HCT116 (cell line): ENCODE data around the gene LGALS3. TPM values are rescaled to one million over a fixed set of nuclear protein-coding genes. Genes with fewer than 3 reads are reported as not detected.

Experiments used
- ATAC-seq: fragments of 200-7000 bp; cut with Tn5 transposase; 2 replicates; pipeline ENCODE4 v1.9.1; 2020; ENCODE audit warnings: mild to moderate bottlenecking, moderate library complexity
- BruUV-seq: library from RNA; stranded (reverse); fragments of 400-500 nt; replicated peaks from 2 replicates; lab custom pipeline; 2021; lab: Mats Ljungman, UMichigan
- CTCF ChIA-PET: fragments of 300-600 bp; sonication (Branson Sonifier 250); formaldehyde crosslinking; loops from one replicate; lab custom pipeline; 2021; ENCODE audit warnings: antibody characterized with exemption; lab: Charles Lee
- POLR2A ChIA-PET: fragments of 300-600, 350-600 bp; sonication (Branson Sonifier 250); formaldehyde crosslinking; loops from one replicate; lab custom pipeline; 2021; ENCODE audit warnings: antibody characterized with exemption; lab: Charles Lee
- RAD21 ChIA-PET, 2 experiments: fragments of 300-600 bp; sonication (Branson Sonifier 250); formaldehyde crosslinking; loops; one replicate each; lab custom pipeline; 2023; ENCODE audit warnings: low total read pairs in 2 of 2; ENCODE audit not compliant: uncharacterized antibody in 2 of 2, unreplicated experiment in 2 of 2, low non-redundant PET in 1 of 2; lab: Charles Lee
- DNase-seq: peaks from one replicate; pipeline ENCODE4 v3.0.0-alpha.2; 2010; ENCODE audit warnings: low read depth, low spot score
- H2AFZ ChIP-seq: fragments of 200-600 bp; shearing (Covaris generic), sonication (generic); 2 replicates; pipeline ENCODE4 v1.6.1; 2017; ENCODE audit warnings: low read depth, mixed run types, mixed read lengths, antibody characterized with exemption, low read length; ENCODE audit not compliant: poor library complexity, severe bottlenecking
- H3K27ac ChIP-seq: 2 replicates; pipeline ENCODE4 v1.5.1; 2012; ENCODE audit warnings: low read depth, low read length
- H3K27me3 ChIP-seq: fragments of 200-600 bp; sonication (generic); 2 replicates; pipeline ENCODE4 v1.6.1; 2016; ENCODE audit warnings: mixed run types, low read length, mixed read lengths; ENCODE audit not compliant: insufficient read depth
- H3K36me3 ChIP-seq, 2 experiments: fragments of 200-500 bp in 1 of 2; fragments of 200-600 bp in 1 of 2; sonication (Bioruptor generic) in 1 of 2; sonication (generic) in 1 of 2; 2 replicates each; pipeline versions ENCODE4 v1.5.1 to v1.6.1; 2014 to 2016; ENCODE audit warnings: low read length in 2 of 2, inconsistent platforms in 1 of 2, mixed read lengths in 1 of 2, mixed run types in 1 of 2; ENCODE audit not compliant: insufficient read depth in 2 of 2, control insufficient read depth in 1 of 2
- H3K4me1 ChIP-seq, 2 experiments: fragments of 200-600 bp in 1 of 2; sonication (generic) in 1 of 2; 2 replicates each; pipeline versions ENCODE4 v1.5.1 to v1.6.1; 2012 to 2017; ENCODE audit warnings: low read length in 2 of 2, inconsistent platforms in 1 of 2, mild to moderate bottlenecking in 1 of 2, mixed read lengths in 1 of 2, mixed run types in 1 of 2, moderate library complexity in 1 of 2; ENCODE audit not compliant: insufficient read depth in 2 of 2, control insufficient read depth in 1 of 2
- H3K4me2 ChIP-seq: fragments of 200-600 bp; sonication (generic); 2 replicates; pipeline ENCODE4 v1.6.1; 2017; ENCODE audit warnings: mixed run types, low read length, mixed read lengths
- H3K4me3 ChIP-seq, 2 experiments: fragments of 200-600 bp in 1 of 2; sonication (generic) in 1 of 2; replicated peaks in 1 of 2; 2 replicates each; pipeline ENCODE4 v1.5.1; 2011 to 2016; ENCODE audit warnings: low read length in 2 of 2, control low read depth in 1 of 2, low read depth in 1 of 2, mild to moderate bottlenecking in 1 of 2, mixed read lengths in 1 of 2, mixed run types in 1 of 2
- H3K79me2 ChIP-seq: fragments of 200-600 bp; sonication (generic); 2 replicates; pipeline ENCODE4 v1.6.1; 2017; ENCODE audit warnings: mild to moderate bottlenecking, mixed run types, low read length, moderate library complexity, mixed read lengths; ENCODE audit not compliant: insufficient read depth
- H3K9ac ChIP-seq: fragments of 200-600 bp; sonication (generic); 2 replicates; pipeline ENCODE4 v1.6.1; 2016; ENCODE audit warnings: low read length, mixed read lengths
- H3K9me2 ChIP-seq: fragments of 200-600 bp; sonication (generic), shearing (Covaris generic); 2 replicates; pipeline ENCODE4 v1.6.1; 2017; ENCODE audit warnings: mixed run types, mild to moderate bottlenecking, moderate library complexity; ENCODE audit not compliant: insufficient read depth
- H3K9me3 ChIP-seq, 2 experiments: fragments of 200-500 bp in 1 of 2; fragments of 200-600 bp in 1 of 2; sonication (Bioruptor generic) in 1 of 2; sonication (generic) in 1 of 2; 2 replicates each; pipeline ENCODE4 v1.6.1; 2014 to 2017; ENCODE audit warnings: low read length in 2 of 2, mixed read lengths in 2 of 2, inconsistent platforms in 1 of 2, low read depth in 1 of 2, mild to moderate bottlenecking in 1 of 2, mixed run types in 1 of 2, moderate library complexity in 1 of 2; ENCODE audit not compliant: control insufficient read depth in 1 of 2, insufficient read depth in 1 of 2
- H4K20me1 ChIP-seq: fragments of 200-600 bp; sonication (generic), shearing (Covaris generic); 2 replicates; pipeline ENCODE4 v1.6.1; 2017; ENCODE audit warnings: mixed run types, mild to moderate bottlenecking, moderate library complexity; ENCODE audit not compliant: insufficient read depth
- CBX3 ChIP-seq: IDR thresholded peaks from 2 replicates; pipeline ENCODE4 v1.6.1; 2012; ENCODE audit warnings: low read depth
- EGR1 ChIP-seq: IDR thresholded peaks from 2 replicates; pipeline ENCODE4 v1.6.1; 2012; ENCODE audit warnings: low read depth
- POLR2A ChIP-seq: IDR thresholded peaks from 2 replicates; pipeline ENCODE4 v1.7.0; 2011; ENCODE audit warnings: borderline replicate concordance; ENCODE audit not compliant: insufficient read depth, insufficient read length; ENCODE audit errors: extremely low read depth
- SRF ChIP-seq: IDR thresholded peaks from 2 replicates; pipeline ENCODE4 v1.6.1; 2012; ENCODE audit warnings: low read depth
- ZFX ChIP-seq: fragments of 450-650 bp; IDR thresholded peaks from 2 replicates; pipeline ENCODE4 v1.6.1; 2017
- intact Hi-C: fragments of 100-400 bp; cut with micrococcal nuclease; formaldehyde crosslinking; loops from 2 replicates; pipeline ENCODE4 v1.10.0; 2022
- total RNA-seq: library from RNA; stranded (reverse); gene quantifications from one replicate; pipeline ENCODE4 v1.2.1, GENCODE V29; 2021; ENCODE audit not compliant: unreplicated experiment
- TF ChIP-seq, protein P1 (sequence below): IDR thresholded peaks from 2 replicates; pipeline ENCODE4 v1.6.1; 2011; ENCODE audit warnings: mild to moderate bottlenecking, low read length, moderate library complexity; ENCODE audit not compliant: insufficient replicate concordance; ENCODE audit errors: extremely low read depth
- TF ChIP-seq, protein P2 (sequence below): IDR thresholded peaks from 2 replicates; pipeline ENCODE4 v1.6.1; 2012; ENCODE audit warnings: low read depth

Gene LGALS3
- total RNA-seq, 1 experiment from 2014 or later = 86.1 TPM

DNA sequence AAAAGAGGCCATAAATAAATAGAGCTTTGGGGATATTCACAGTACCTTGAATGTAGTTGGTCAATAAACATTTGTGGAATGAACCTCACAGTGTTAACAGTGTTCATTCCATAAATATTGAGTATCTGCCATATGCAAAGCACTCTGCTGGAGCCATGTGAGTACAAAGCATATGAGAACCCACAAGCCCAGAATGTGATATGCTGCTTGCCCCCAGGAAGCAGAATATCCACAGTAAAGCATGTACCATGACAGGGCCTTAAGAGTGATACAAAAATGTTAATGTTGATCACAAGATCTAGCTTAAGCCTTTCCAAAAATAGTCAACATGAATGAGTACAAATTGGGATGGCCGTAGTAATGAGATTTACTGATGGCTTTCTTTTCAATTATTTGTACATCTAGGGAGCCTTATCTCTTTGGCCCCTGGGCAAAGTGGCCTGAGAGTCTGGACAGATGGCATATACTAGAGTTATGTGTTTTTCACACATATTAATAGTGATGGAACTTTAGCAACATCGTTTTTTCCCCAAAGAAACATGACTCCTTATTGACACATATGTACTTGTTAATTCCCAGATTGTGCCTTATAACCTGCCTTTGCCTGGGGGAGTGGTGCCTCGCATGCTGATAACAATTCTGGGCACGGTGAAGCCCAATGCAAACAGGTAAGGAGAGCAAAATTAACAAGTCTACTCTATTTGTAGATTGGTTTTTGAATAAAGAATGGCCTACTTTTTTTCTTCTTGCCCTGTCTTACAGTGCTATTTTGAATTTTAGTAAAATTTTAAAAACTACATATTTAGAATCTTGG lies 10.9 kb downstream of the LGALS3 start:
- no peak overlapping the region for H3K27ac ChIP-seq
- CTCF ChIA-PET = no interaction called here
- no peak overlapping the region for H3K4me3 ChIP-seq
- H2AFZ ChIP-seq = no peak overlapping the region
- BruUV-seq = no TSS peak
- peaks cover 28% of the 10 kb centered on the region for H3K79me2 ChIP-seq
- H3K9ac ChIP-seq = no peak overlapping the region
- RAD21 ChIA-PET = no interaction called here
- peaks cover 34 to 46% of the 10 kb centered on the region in 2 experiments; a peak in 3 of 4 replicates for H3K36me3 ChIP-seq
- ATAC-seq (no peak), DNase-seq (no peak)
- H3K9me2 ChIP-seq = no peaks in the 10 kb centered on the region
- POLR2A ChIA-PET = no interaction called here
- H3K9me3 ChIP-seq = no peaks in the 10 kb centered on the region
- H3K4me2 ChIP-seq = no peak overlapping the region
- intact Hi-C loops = no loop called here
- no peaks in the 10 kb centered on the region for H4K20me1 ChIP-seq
- TF ChIP-seq ZFX (no peak), POLR2A (no peak), EGR1 (no peak), CBX3 (no peak), SRF (no peak)
- TF ChIP-seq, protein P1, sequence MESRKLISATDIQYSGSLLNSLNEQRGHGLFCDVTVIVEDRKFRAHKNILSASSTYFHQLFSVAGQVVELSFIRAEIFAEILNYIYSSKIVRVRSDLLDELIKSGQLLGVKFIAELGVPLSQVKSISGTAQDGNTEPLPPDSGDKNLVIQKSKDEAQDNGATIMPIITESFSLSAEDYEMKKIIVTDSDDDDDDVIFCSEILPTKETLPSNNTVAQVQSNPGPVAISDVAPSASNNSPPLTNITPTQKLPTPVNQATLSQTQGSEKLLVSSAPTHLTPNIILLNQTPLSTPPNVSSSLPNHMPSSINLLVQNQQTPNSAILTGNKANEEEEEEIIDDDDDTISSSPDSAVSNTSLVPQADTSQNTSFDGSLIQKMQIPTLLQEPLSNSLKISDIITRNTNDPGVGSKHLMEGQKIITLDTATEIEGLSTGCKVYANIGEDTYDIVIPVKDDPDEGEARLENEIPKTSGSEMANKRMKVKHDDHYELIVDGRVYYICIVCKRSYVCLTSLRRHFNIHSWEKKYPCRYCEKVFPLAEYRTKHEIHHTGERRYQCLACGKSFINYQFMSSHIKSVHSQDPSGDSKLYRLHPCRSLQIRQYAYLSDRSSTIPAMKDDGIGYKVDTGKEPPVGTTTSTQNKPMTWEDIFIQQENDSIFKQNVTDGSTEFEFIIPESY = no peak
- TF ChIP-seq, protein P2, sequence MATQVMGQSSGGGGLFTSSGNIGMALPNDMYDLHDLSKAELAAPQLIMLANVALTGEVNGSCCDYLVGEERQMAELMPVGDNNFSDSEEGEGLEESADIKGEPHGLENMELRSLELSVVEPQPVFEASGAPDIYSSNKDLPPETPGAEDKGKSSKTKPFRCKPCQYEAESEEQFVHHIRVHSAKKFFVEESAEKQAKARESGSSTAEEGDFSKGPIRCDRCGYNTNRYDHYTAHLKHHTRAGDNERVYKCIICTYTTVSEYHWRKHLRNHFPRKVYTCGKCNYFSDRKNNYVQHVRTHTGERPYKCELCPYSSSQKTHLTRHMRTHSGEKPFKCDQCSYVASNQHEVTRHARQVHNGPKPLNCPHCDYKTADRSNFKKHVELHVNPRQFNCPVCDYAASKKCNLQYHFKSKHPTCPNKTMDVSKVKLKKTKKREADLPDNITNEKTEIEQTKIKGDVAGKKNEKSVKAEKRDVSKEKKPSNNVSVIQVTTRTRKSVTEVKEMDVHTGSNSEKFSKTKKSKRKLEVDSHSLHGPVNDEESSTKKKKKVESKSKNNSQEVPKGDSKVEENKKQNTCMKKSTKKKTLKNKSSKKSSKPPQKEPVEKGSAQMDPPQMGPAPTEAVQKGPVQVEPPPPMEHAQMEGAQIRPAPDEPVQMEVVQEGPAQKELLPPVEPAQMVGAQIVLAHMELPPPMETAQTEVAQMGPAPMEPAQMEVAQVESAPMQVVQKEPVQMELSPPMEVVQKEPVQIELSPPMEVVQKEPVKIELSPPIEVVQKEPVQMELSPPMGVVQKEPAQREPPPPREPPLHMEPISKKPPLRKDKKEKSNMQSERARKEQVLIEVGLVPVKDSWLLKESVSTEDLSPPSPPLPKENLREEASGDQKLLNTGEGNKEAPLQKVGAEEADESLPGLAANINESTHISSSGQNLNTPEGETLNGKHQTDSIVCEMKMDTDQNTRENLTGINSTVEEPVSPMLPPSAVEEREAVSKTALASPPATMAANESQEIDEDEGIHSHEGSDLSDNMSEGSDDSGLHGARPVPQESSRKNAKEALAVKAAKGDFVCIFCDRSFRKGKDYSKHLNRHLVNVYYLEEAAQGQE = no peak
- H3K27me3 ChIP-seq = no peaks in the 10 kb centered on the region
- no peaks in the 10 kb centered on the region for H3K4me1 ChIP-seq
